H9 (cell line): ENCODE results near the gene DNASE1. TPM values are rescaled to one million over a fixed set of nuclear protein-coding genes. Genes with fewer than 3 reads are reported as not detected.
A peak's percentile ranks its signal among the peaks of the same experiment; 100 is the strongest.

Experiments used
- DNase-seq: peaks from one replicate; pipeline ENCODE4 v3.0.0-alpha.2; 2017
- H2AFZ ChIP-seq: one replicate; pipeline ENCODE4 v1.6.1; 2013; ENCODE audit warnings: mild to moderate bottlenecking, low read length, control low read depth, moderate library complexity
- H2AK5ac ChIP-seq: 2 replicates; pipeline ENCODE4 v1.6.1; 2013; ENCODE audit warnings: low read length, control low read depth, mixed read lengths; ENCODE audit not compliant: insufficient read length
- H2BK120ac ChIP-seq: one replicate; pipeline ENCODE4 v1.6.1; 2013; ENCODE audit warnings: low read depth, mild to moderate bottlenecking, low read length, control low read depth, inconsistent platforms; ENCODE audit not compliant: poor library complexity, severe bottlenecking
- H2BK12ac ChIP-seq: 2 replicates; pipeline ENCODE4 v1.6.1; 2013; ENCODE audit warnings: low read length, control low read depth, mixed read lengths, low read depth; ENCODE audit not compliant: insufficient read length
- H2BK15ac ChIP-seq: 2 replicates; pipeline ENCODE4 v1.6.1; 2013; ENCODE audit warnings: low read depth, low read length, control low read depth
- H2BK20ac ChIP-seq: one replicate; pipeline ENCODE4 v1.6.1; 2013; ENCODE audit warnings: low read depth, mild to moderate bottlenecking, low read length, control low read depth, inconsistent platforms; ENCODE audit not compliant: poor library complexity, severe bottlenecking
- H2BK5ac ChIP-seq: 2 replicates; pipeline ENCODE4 v1.6.1; 2013; ENCODE audit warnings: low read length, control low read depth, mixed read lengths; ENCODE audit not compliant: insufficient read length
- H3K14ac ChIP-seq: 2 replicates; pipeline ENCODE4 v1.6.1; 2013; ENCODE audit warnings: low read length, control low read depth; ENCODE audit not compliant: insufficient read depth
- H3K18ac ChIP-seq: 2 replicates; pipeline ENCODE4 v1.6.1; 2013; ENCODE audit warnings: low read depth, mild to moderate bottlenecking, mixed read lengths, low read length, control low read depth; ENCODE audit not compliant: insufficient read length
- H3K23ac ChIP-seq: 2 replicates; pipeline ENCODE4 v1.6.1; 2013; ENCODE audit warnings: low read length, control low read depth, mixed read lengths, low read depth; ENCODE audit not compliant: insufficient read length
- H3K23me2 ChIP-seq: 2 replicates; pipeline ENCODE4 v1.6.1; 2013; ENCODE audit warnings: low read depth, mild to moderate bottlenecking, mixed read lengths, low read length, control low read depth; ENCODE audit not compliant: insufficient read length, poor library complexity, severe bottlenecking
- H3K27ac ChIP-seq: 2 replicates; pipeline ENCODE4 v1.5.1; 2013; ENCODE audit warnings: low read length, control low read depth, mixed read lengths, low read depth; ENCODE audit not compliant: insufficient read length
- H3K27me3 ChIP-seq: 2 replicates; pipeline ENCODE4 v1.6.1; 2013; ENCODE audit warnings: low read length, control low read depth, inconsistent platforms; ENCODE audit not compliant: insufficient read depth
- H3K4ac ChIP-seq: 2 replicates; pipeline ENCODE4 v1.6.1; 2013; ENCODE audit warnings: low read depth, mild to moderate bottlenecking, control low read depth, inconsistent platforms, low read length, moderate library complexity
- H3K4me1 ChIP-seq: 2 replicates; pipeline ENCODE4 v1.6.1; 2013; ENCODE audit warnings: low read length, control low read depth, inconsistent platforms; ENCODE audit not compliant: insufficient read depth
- H3K4me2 ChIP-seq: 2 replicates; pipeline ENCODE4 v1.6.1; 2013; ENCODE audit warnings: low read length, control low read depth, mixed read lengths; ENCODE audit not compliant: insufficient read length, insufficient read depth
- H3K56ac ChIP-seq: 2 replicates; pipeline ENCODE4 v1.6.1; 2013; ENCODE audit warnings: low read depth, mild to moderate bottlenecking, mixed read lengths, low read length, control low read depth; ENCODE audit not compliant: insufficient read length
- H3K79me1 ChIP-seq: 2 replicates; pipeline ENCODE4 v1.6.1; 2013; ENCODE audit warnings: low read depth, mild to moderate bottlenecking, moderate library complexity, low read length, control low read depth, inconsistent platforms; ENCODE audit not compliant: insufficient read depth, poor library complexity, severe bottlenecking
- H3K79me2 ChIP-seq: 2 replicates; pipeline ENCODE4 v1.6.1; 2013; ENCODE audit warnings: low read length, control low read depth, inconsistent platforms; ENCODE audit not compliant: insufficient read depth
- H3K9ac ChIP-seq: 2 replicates; pipeline ENCODE4 v1.6.1; 2013; ENCODE audit warnings: low read length, control low read depth, mixed read lengths; ENCODE audit not compliant: insufficient read length; ENCODE audit errors: extremely low read depth
- H3K9me3 ChIP-seq: one replicate; pipeline ENCODE4 v1.6.1; 2013; ENCODE audit warnings: low read depth, low read length, inconsistent platforms; ENCODE audit not compliant: control insufficient read depth
- H3T11ph ChIP-seq: one replicate; pipeline ENCODE4 v1.6.1; 2013; ENCODE audit warnings: mild to moderate bottlenecking, low read length, control low read depth, inconsistent platforms
- H4K20me1 ChIP-seq: one replicate; pipeline ENCODE4 v1.6.1; 2013; ENCODE audit not compliant: control insufficient read depth, insufficient read length, insufficient read depth
- H4K5ac ChIP-seq: 2 replicates; pipeline ENCODE4 v1.6.1; 2013; ENCODE audit warnings: low read depth, mild to moderate bottlenecking, mixed read lengths, low read length, control low read depth; ENCODE audit not compliant: insufficient read length
- H4K8ac ChIP-seq: replicated peaks from 2 replicates; pipeline ENCODE4 v1.6.1; 2013; ENCODE audit warnings: low read length, control low read depth, mixed read lengths, low read depth; ENCODE audit not compliant: insufficient read length
- H4K91ac ChIP-seq: 2 replicates; pipeline ENCODE4 v1.6.1; 2013; ENCODE audit warnings: low read depth, mild to moderate bottlenecking, moderate library complexity, mixed read lengths, low read length, control low read depth; ENCODE audit not compliant: insufficient read length
- H3K27ac Mint-ChIP-seq, 3 experiments: 2 replicates in 2 of 3; 3 replicates in 1 of 3; pipeline ENCODE4 v1.8.0; 2020 to 2021; ENCODE audit warnings: mixed read lengths in 3 of 3, mild to moderate bottlenecking in 1 of 3, moderate library complexity in 1 of 3
- H3K27me3 Mint-ChIP-seq: 2 replicates; pipeline ENCODE4 v1.8.0; 2021; ENCODE audit warnings: low read depth, mild to moderate bottlenecking, moderate library complexity, mixed read lengths
- H3K36me3 Mint-ChIP-seq, 3 experiments: 2 replicates in 2 of 3; 3 replicates in 1 of 3; pipeline ENCODE4 v1.8.0; 2020 to 2021; ENCODE audit warnings: low read depth in 3 of 3, mixed read lengths in 3 of 3; ENCODE audit not compliant: insufficient read depth in 1 of 3
- H3K4me1 Mint-ChIP-seq, 2 experiments: 2 replicates each; pipeline ENCODE4 v1.8.0; 2020; ENCODE audit warnings: mixed read lengths in 2 of 2
- H3K4me3 Mint-ChIP-seq, 2 experiments: 2 replicates in 1 of 2; 3 replicates in 1 of 2; pipeline ENCODE4 v1.8.0; 2020 to 2021; ENCODE audit warnings: mild to moderate bottlenecking in 2 of 2, mixed read lengths in 2 of 2, moderate library complexity in 1 of 2
- H3K9me3 Mint-ChIP-seq, 2 experiments: 2 replicates in 1 of 2; 3 replicates in 1 of 2; pipeline ENCODE4 v1.8.0; 2020; ENCODE audit warnings: mild to moderate bottlenecking in 2 of 2, mixed read lengths in 2 of 2, moderate library complexity in 1 of 2
- WGBS: extraction: QIAGEN DNeasy Blood & Tissue Kit; methylation state at CpG from one replicate; pipeline ENCODE4 v1.1.7; 2013; ENCODE audit warnings: missing lambda C conversion rate, low lambda C conversion rate, mixed read lengths; ENCODE audit not compliant: insufficient read length; ENCODE audit errors: extremely low coverage; 5-methylcytosine and 5-hydroxymethylcytosine counted together
- total RNA-seq: library from RNA; stranded (reverse); gene quantifications from 2 replicates; pipeline ENCODE4 v1.2.1, GENCODE V29; 2021
- TF ChIP-seq, protein P1 (sequence below): fragments of 200-600 bp; sonication (generic); conservative IDR thresholded peaks from 3 replicates; pipeline ENCODE4 v1.8.0; 2021; ENCODE audit warnings: antibody characterized with exemption, mild to moderate bottlenecking

The DNASE1 gene
- total RNA-seq, 1 experiment from 2014 or later = 10.1 TPM

DNA sequence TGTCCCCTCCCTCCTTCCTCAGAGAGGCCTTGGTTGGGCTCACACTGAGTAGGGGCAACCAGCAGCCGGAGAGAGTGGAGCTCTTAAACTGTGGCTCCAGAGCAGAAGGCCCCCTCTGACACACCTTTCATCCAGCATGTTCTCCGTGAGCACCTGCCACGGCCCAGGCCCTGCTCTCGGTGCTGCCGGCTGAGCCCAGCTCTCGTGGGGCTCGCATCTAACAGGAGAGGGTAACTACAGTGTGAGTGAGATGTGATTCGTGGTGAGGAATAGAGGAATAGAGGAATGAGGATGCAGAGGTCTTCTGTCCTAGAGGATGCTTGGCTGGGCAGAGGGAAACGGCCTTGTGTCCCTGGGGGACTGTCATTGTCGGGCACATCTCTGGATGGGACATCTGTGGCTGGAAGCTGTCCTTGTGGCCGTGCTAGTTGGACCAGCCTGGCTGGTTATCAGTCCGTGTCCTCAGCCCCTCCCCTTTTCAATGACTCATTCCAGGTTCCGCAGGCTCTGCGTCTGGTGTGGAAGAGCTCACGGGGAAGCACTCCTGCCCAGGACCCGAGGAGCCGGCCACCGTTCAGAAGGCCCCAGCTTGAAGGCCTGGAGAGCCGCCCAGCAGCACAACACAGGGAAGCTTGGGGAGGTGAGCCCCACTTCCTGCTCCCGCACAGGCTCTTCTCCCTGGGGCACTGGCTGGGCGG, 11.9 kb upstream of the DNASE1 start:
- Mint-ChIP-seq H3K27me3 (no peaks in the 10 kb centered on the region), H3K27ac (peak overlapping the region in 2 of 3 experiments; percentile 73 to 78; a peak in 3 of 7 replicates), H3K9me3 (peaks cover 3 to 9% of the 10 kb centered on the region in 2 experiments; a peak in 4 of 5 replicates), H3K4me3 (no peak overlapping the region), H3K4me1 (peaks cover 60 to 61% of the 10 kb centered on the region in 2 experiments), H3K36me3 (peaks cover 0 to 10% (median 5%) of the 10 kb centered on the region in 3 experiments)
- Histone ChIP-seq H2BK15ac (no peak overlapping the region), H4K91ac (no peak overlapping the region), H3K56ac (no peak overlapping the region), H3K4ac (no peak overlapping the region), H3K23me2 (peaks cover 4% of the 10 kb centered on the region), H3K23ac (no peak overlapping the region), H4K8ac (no peak overlapping the region), H3K79me1 (no peaks in the 10 kb centered on the region), H2BK120ac (no peak overlapping the region), H4K5ac (no peak overlapping the region), H2BK20ac (no peak overlapping the region), H3K27ac (no peak overlapping the region), H3K79me2 (no peaks in the 10 kb centered on the region), H3K9ac (no peak overlapping the region), H3K9me3 (no peaks in the 10 kb centered on the region), H3K4me2 (no peak overlapping the region), H2BK12ac (no peak overlapping the region), H3K14ac (no peak overlapping the region; the same call in 1 of the 2 replicates), H3K18ac (no peak overlapping the region), H2AFZ (no peak overlapping the region), H2AK5ac (no peak overlapping the region), H2BK5ac (no peak overlapping the region), H3K27me3 (no peaks in the 10 kb centered on the region), H3T11ph (no peak overlapping the region), H4K20me1 (no peaks in the 10 kb centered on the region), H3K4me1 (peaks cover 8% of the 10 kb centered on the region)
- TF ChIP-seq, protein P1, sequence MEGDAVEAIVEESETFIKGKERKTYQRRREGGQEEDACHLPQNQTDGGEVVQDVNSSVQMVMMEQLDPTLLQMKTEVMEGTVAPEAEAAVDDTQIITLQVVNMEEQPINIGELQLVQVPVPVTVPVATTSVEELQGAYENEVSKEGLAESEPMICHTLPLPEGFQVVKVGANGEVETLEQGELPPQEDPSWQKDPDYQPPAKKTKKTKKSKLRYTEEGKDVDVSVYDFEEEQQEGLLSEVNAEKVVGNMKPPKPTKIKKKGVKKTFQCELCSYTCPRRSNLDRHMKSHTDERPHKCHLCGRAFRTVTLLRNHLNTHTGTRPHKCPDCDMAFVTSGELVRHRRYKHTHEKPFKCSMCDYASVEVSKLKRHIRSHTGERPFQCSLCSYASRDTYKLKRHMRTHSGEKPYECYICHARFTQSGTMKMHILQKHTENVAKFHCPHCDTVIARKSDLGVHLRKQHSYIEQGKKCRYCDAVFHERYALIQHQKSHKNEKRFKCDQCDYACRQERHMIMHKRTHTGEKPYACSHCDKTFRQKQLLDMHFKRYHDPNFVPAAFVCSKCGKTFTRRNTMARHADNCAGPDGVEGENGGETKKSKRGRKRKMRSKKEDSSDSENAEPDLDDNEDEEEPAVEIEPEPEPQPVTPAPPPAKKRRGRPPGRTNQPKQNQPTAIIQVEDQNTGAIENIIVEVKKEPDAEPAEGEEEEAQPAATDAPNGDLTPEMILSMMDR = no peak
- DNase-seq = no peak
- WGBS = no CpG with 5 or more reads among the region's 21 CpGs
